BLaER1 treated with 17β-estradiol and CSF1 and Interleukin-3, amounts not matched to agents 10 nM and 100 nM (cell line): Measurements from ENCODE around the gene DPM3.

ENCODE experiments used
- H3K27ac ChIP-seq, 11 experiments: shearing (Covaris generic); formaldehyde crosslinking; 2 replicates each; pipeline ENCODE4 v1.8.1; 2022
- H3K27me3 ChIP-seq, 11 experiments: shearing (Covaris generic); formaldehyde crosslinking; 2 replicates each; pipeline ENCODE4 v1.8.1; 2022
- H3K36me3 ChIP-seq, 11 experiments: shearing (Covaris generic); formaldehyde crosslinking; 2 replicates each; pipeline ENCODE4 v1.8.1; 2022
- H3K4me1 ChIP-seq, 10 experiments: shearing (Covaris generic); formaldehyde crosslinking; 2 replicates each; pipeline ENCODE4 v1.8.1; 2022
- H3K4me2 ChIP-seq, 11 experiments: shearing (Covaris generic); formaldehyde crosslinking; 2 replicates each; pipeline ENCODE4 v1.8.1; 2022
- H3K4me3 ChIP-seq, 10 experiments: shearing (Covaris generic); formaldehyde crosslinking; 2 replicates each; pipeline ENCODE4 v1.8.1; 2022
- H3K9ac ChIP-seq, 11 experiments: shearing (Covaris generic); formaldehyde crosslinking; 2 replicates each; pipeline ENCODE4 v1.8.1; 2022
- H3K9me3 ChIP-seq, 11 experiments: shearing (Covaris generic); formaldehyde crosslinking; replicated peaks in 1 of 11; 2 replicates each; pipeline ENCODE4 v1.8.1; 2022
- H4K20me1 ChIP-seq, 11 experiments: shearing (Covaris generic); formaldehyde crosslinking; 2 replicates each; pipeline ENCODE4 v1.8.1; 2022
- Cebpa-rat ChIP-seq, 11 experiments: shearing (Covaris generic); IDR thresholded peaks; 2 replicates each; pipeline ENCODE4 v1.8.1; 2022

DPM3 gene

GRCh38 chr1:155177918-155178281, 37.6 kb upstream of the DPM3 start:
- Histone ChIP-seq H3K9me3 (no peaks in the 10 kb centered on the region), H3K4me2 (peak overlapping the region in 5 of 11 experiments; percentile 39 to 90 (median 57); a peak in 7 of 22 replicates), H3K4me3 (no peak overlapping the region), H3K9ac (peak overlapping the region in 4 of 11 experiments; percentile 8 to 49 (median 25); a peak in 5 of 22 replicates), H3K27me3 (no peaks in the 10 kb centered on the region), H3K4me1 (peaks cover 36 to 74% (median 56%) of the 10 kb centered on the region in 10 experiments), H3K27ac (0 out of 22 replicates have a peak overlapping the region, but pooled peaks of 1 of the 11 experiments have one; percentile 26), H4K20me1 (peaks cover 0 to 8% (median 0%) of the 10 kb centered on the region in 11 experiments; a peak in 2 of 22 replicates), H3K36me3 (peaks cover 36 to 62% (median 53%) of the 10 kb centered on the region in 11 experiments)
- no peak for TF ChIP-seq Cebpa-rat (IDR thresholded peaks at IDR 0.05)

- peak overlapping the region; percentile 33 to 99 (median 93); a peak in 19 of 22 replicates for H3K4me2 ChIP-seq
- H3K4me3 ChIP-seq = no peak overlapping the region
- peaks cover 0 to 8% (median 0%) of the 10 kb centered on the region in 11 experiments; a peak in 3 of 22 replicates for H4K20me1 ChIP-seq
- H3K27me3 ChIP-seq = no peaks in the 10 kb centered on the region
- peaks cover 36 to 73% (median 56%) of the 10 kb centered on the region in 10 experiments for H3K4me1 ChIP-seq
- no peak for TF ChIP-seq Cebpa-rat (IDR thresholded peaks at IDR 0.05)
- peak overlapping the region in 9 of 11 experiments; percentile 8 to 49 (median 23); a peak in 9 of 22 replicates for H3K9ac ChIP-seq
- peak overlapping the region in 7 of 11 experiments; percentile 5 to 57 (median 38); a peak in 8 of 22 replicates for H3K27ac ChIP-seq
- H3K9me3 ChIP-seq = no peaks in the 10 kb centered on the region
- peaks cover 36 to 58% (median 51%) of the 10 kb centered on the region in 11 experiments for H3K36me3 ChIP-seq
Observed at GRCh38 chr1:155177192-155177917, 37.0 kb upstream of the DPM3 start.

DNA sequence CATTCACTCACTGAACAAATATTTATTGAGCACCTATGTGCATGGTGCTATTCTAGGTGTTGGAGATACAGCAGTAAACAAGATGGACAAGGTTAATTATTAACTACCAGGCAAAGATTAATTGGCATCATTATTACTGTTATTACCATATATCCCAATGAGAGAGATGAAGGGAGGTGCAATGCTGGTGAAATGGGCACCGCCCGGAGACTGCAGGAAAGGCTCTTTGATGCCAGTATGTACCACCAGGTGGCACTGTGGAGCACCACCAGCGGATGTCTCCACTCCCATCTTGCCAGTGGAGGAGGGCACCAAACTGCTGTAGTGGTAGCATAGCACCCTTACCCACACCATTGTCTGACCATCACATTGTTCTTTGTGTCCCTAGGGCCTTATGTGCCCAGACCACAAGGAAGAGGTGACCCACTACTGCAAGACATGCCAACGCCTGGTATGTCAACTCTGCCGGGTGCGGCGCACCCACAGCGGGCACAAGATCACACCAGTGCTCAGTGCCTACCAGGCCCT, 36.3 kb upstream of the DPM3 start:
- peak overlapping the region in 6 of 11 experiments; percentile 30 to 57 (median 38); a peak in 8 of 22 replicates for H3K27ac ChIP-seq
- no peaks in the 10 kb centered on the region for H3K9me3 ChIP-seq
- H3K9ac ChIP-seq = peak overlapping the region in 8 of 11 experiments; percentile 8 to 49 (median 26); a peak in 9 of 22 replicates
- H3K4me3 ChIP-seq = peak overlapping the region in 2 of 10 experiments; percentile 89 to 93; a peak in 2 of 20 replicates
- peak overlapping the region; percentile 90 to 99 (median 97) for H3K4me2 ChIP-seq
- H4K20me1 ChIP-seq = peaks cover 0 to 8% (median 0%) of the 10 kb centered on the region in 11 experiments; a peak in 4 of 22 replicates
- peaks cover 41 to 74% (median 62%) of the 10 kb centered on the region in 10 experiments for H3K4me1 ChIP-seq
- no peak for TF ChIP-seq Cebpa-rat (IDR thresholded peaks at IDR 0.05)
- H3K36me3 ChIP-seq = peaks cover 34 to 56% (median 47%) of the 10 kb centered on the region in 11 experiments
- no peaks in the 10 kb centered on the region for H3K27me3 ChIP-seq

DNA sequence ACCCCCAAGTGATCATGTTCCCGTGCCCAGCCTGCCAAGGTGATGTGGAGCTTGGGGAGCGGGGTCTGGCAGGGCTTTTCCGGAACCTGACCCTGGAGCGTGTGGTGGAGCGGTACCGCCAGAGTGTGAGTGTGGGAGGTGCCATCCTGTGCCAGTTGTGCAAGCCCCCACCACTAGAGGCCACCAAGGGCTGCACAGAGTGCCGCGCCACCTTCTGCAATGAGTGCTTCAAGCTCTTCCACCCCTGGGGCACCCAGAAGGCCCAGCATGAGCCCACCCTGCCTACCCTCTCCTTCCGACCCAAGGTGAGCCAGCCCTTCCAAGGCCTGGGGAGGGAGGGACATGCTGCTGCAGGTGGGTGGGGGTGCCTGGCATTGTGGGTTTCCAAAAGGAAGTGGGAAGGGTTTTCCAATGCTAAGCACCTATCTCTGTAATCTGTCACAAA, 35.6 kb upstream of the DPM3 start:
- no peak for TF ChIP-seq Cebpa-rat (IDR thresholded peaks at IDR 0.05)
- Histone ChIP-seq H3K9me3 (no peaks in the 10 kb centered on the region), H3K4me1 (peaks cover 46 to 74% (median 65%) of the 10 kb centered on the region in 10 experiments), H3K9ac (peak overlapping the region in 7 of 11 experiments; percentile 5 to 95 (median 91); a peak in 11 of 22 replicates), H4K20me1 (peaks cover 0 to 8% (median 0%) of the 10 kb centered on the region in 11 experiments; a peak in 4 of 22 replicates), H3K27me3 (no peaks in the 10 kb centered on the region), H3K36me3 (peaks cover 33 to 56% (median 47%) of the 10 kb centered on the region in 11 experiments), H3K4me2 (peak overlapping the region; percentile 90 to 99 (median 97)), H3K27ac (peak overlapping the region in 4 of 11 experiments; percentile 37 to 88 (median 63); a peak in 5 of 22 replicates), H3K4me3 (peak overlapping the region in 7 of 10 experiments; percentile 77 to 93 (median 87); a peak in 8 of 20 replicates)

- Histone ChIP-seq H3K4me3 (peak overlapping the region; percentile 73 to 93 (median 84); a peak in 19 of 20 replicates), H3K27me3 (no peaks in the 10 kb centered on the region), H3K9me3 (no peaks in the 10 kb centered on the region), H3K4me2 (peak overlapping the region; percentile 90 to 99 (median 97)), H3K9ac (peak overlapping the region in 9 of 11 experiments; percentile 87 to 97 (median 92); a peak in 20 of 22 replicates), H3K4me1 (peaks cover 46 to 77% (median 65%) of the 10 kb centered on the region in 10 experiments), H3K27ac (peak overlapping the region in 7 of 11 experiments; percentile 60 to 95 (median 88); a peak in 10 of 22 replicates), H3K36me3 (peaks cover 38 to 56% (median 47%) of the 10 kb centered on the region in 11 experiments), H4K20me1 (peaks cover 0 to 8% (median 0%) of the 10 kb centered on the region in 11 experiments; a peak in 5 of 22 replicates)
- no peak for TF ChIP-seq Cebpa-rat (IDR thresholded peaks at IDR 0.05)
Observed at GRCh38 chr1:155175281-155175926, 35.1 kb upstream of the DPM3 start.

DNA sequence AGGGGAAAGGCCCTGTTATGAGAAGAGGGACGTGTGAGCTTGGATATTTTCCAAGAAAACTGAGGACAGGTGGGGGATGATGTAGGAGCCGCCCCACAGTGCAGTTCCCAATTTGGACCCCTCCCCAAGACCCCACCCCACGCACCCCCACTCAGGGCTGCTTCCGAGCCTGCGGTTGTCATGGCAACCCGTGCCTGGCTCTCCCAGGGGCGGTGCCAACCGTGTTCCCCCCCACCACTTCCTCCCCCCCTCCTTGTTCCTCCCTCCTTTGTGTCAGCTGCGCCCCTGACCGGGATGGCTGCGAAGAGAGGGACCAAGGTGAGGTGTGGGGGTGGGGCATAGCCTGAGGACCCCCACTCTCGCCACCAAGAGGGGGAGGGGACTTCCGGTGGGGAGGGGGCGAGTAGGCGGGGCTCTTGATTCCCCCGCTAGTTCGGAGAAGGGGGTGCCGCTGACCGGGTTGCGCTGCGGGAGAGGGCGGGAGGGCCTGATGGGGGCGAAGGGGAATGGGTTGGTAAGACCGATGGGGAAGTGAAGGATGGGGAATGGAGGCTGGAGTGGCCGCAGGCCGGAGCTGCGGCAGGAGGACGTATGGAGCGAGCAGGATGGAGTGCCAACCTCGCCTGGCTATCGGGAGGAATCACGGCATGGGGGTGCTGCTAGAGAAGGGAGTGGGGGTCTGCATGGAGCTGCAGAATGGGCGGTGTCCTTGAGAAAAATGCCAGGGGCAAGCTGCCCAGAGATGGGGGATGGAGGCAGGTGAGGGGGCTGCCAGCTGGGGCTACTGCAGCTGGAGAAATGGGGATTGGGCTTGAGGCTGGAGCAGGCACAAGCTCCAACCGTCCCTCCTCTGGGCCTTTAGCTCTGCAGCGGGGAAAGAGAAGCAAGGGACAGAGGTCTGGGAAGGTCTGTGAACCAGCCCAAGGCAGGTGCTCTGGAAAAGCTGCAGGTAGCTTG, 34.3 kb upstream of the DPM3 start:
- Histone ChIP-seq H3K36me3 (peaks cover 41 to 56% (median 47%) of the 10 kb centered on the region in 11 experiments), H3K9me3 (no peaks in the 10 kb centered on the region), H3K9ac (peak overlapping the region; percentile 58 to 97 (median 92); a peak in 21 of 22 replicates), H3K27ac (peak overlapping the region in 9 of 11 experiments; percentile 18 to 95 (median 88); a peak in 16 of 22 replicates), H3K4me2 (peak overlapping the region; percentile 90 to 99 (median 97)), H3K27me3 (no peaks in the 10 kb centered on the region), H3K4me1 (peaks cover 46 to 77% (median 65%) of the 10 kb centered on the region in 10 experiments), H3K4me3 (peak overlapping the region; percentile 73 to 93 (median 84)), H4K20me1 (peaks cover 0 to 8% (median 0%) of the 10 kb centered on the region in 11 experiments; a peak in 5 of 22 replicates)
- no peak for TF ChIP-seq Cebpa-rat (IDR thresholded peaks at IDR 0.05)

GRCh38 chr1:155173478-155174323, 33.4 kb upstream of the DPM3 start, which contains the start of gene TRIM46:
Gene TRIM46 (plus strand): TSS chr1:155173849. CDS start chr1:155173967, 118 bp downstream.
- peak within 1 kb of the TSS; percentile 84 to 95 (median 91) for H3K27ac ChIP-seq
- H3K4me2 ChIP-seq = peak within 1 kb of the TSS; percentile 90 to 99 (median 97)
- peak within 1 kb of the TSS; percentile 86 to 97 (median 92) for H3K9ac ChIP-seq
- H4K20me1 ChIP-seq = peaks cover 0 to 15% (median 0%) of the 10 kb centered on the region in 11 experiments; a peak in 5 of 22 replicates
- H3K9me3 ChIP-seq = no peaks in the 10 kb centered on the region
- peaks cover 41 to 56% (median 47%) of the 10 kb centered on the region in 11 experiments for H3K36me3 ChIP-seq
- peak within 1 kb of the TSS; percentile 73 to 93 (median 84) for H3K4me3 ChIP-seq
- TF ChIP-seq Cebpa-rat (IDR thresholded peaks at IDR 0.05) = no peak
- H3K4me1 ChIP-seq = peaks cover 46 to 69% (median 58%) of the 10 kb centered on the region in 10 experiments
- H3K27me3 ChIP-seq = no peaks in the 10 kb centered on the region
